Neural progenitor cell (in vitro differentiated cells): ENCODE measurements around the gene TNIP2. TPM values are rescaled to one million over a fixed set of nuclear protein-coding genes. Genes with fewer than 3 reads are reported as not detected.

Source experiments
- DNase-seq: peaks from one replicate; pipeline ENCODE4 v3.0.0-alpha.2; 2016; ENCODE audit warnings: low spot score
- H2AFZ ChIP-seq: fragments of 200-600 bp; sonication (generic); replicated peaks from 2 replicates; pipeline ENCODE4 v1.6.1; 2016; ENCODE audit warnings: antibody characterized with exemption
- H3F3A ChIP-seq: fragments of 200-600 bp; sonication (generic); 2 replicates; pipeline ENCODE4 v1.6.1; 2016; ENCODE audit warnings: antibody characterized with exemption, low read depth
- H3K27ac ChIP-seq: fragments of 200-600 bp; sonication (generic); 2 replicates; pipeline ENCODE4 v1.5.1; 2016; ENCODE audit warnings: mild to moderate bottlenecking
- H3K27me3 ChIP-seq: fragments of 200-600 bp; sonication (generic); 2 replicates; pipeline ENCODE4 v1.6.1; 2016; ENCODE audit warnings: mild to moderate bottlenecking, moderate library complexity
- H3K36me3 ChIP-seq: fragments of 200-600 bp; sonication (generic); 2 replicates; pipeline ENCODE4 v1.5.1; 2016
- H3K4me1 ChIP-seq: fragments of 200-600 bp; sonication (generic); 2 replicates; pipeline ENCODE4 v1.6.1; 2016; ENCODE audit warnings: mixed run types
- H3K4me2 ChIP-seq: fragments of 200-600 bp; sonication (generic); 2 replicates; pipeline ENCODE4 v1.6.1; 2016
- H3K4me3 ChIP-seq: fragments of 200-600 bp; sonication (generic); 2 replicates; pipeline ENCODE4 v1.5.1; 2016
- H3K79me2 ChIP-seq: fragments of 200-600 bp; sonication (generic); 2 replicates; pipeline ENCODE4 v1.6.1; 2016; ENCODE audit warnings: low read depth
- H3K9ac ChIP-seq: fragments of 200-600 bp; sonication (generic); 2 replicates; pipeline ENCODE4 v1.6.1; 2016
- H3K9me3 ChIP-seq: fragments of 200-600 bp; sonication (generic); 2 replicates; pipeline ENCODE4 v1.5.1; 2016; ENCODE audit warnings: low read depth
- H4K20me1 ChIP-seq: fragments of 200-600 bp; sonication (generic); 2 replicates; pipeline ENCODE4 v1.6.1; 2016; ENCODE audit warnings: low read depth
- H3K27ac Mint-ChIP-seq: 3 replicates; pipeline ENCODE4 v1.8.0; 2021; ENCODE audit warnings: mixed read lengths
- H3K27me3 Mint-ChIP-seq: 2 replicates; pipeline ENCODE4 v1.8.0; 2022; ENCODE audit warnings: low read depth, mild to moderate bottlenecking, inconsistent platforms, moderate library complexity, mixed read lengths; ENCODE audit not compliant: insufficient read depth
- H3K36me3 Mint-ChIP-seq: 3 replicates; pipeline ENCODE4 v1.8.0; 2021; ENCODE audit warnings: mixed read lengths
- H3K4me1 Mint-ChIP-seq: 3 replicates; pipeline ENCODE4 v1.8.0; 2021; ENCODE audit warnings: mixed read lengths
- H3K4me3 Mint-ChIP-seq: 3 replicates; pipeline ENCODE4 v1.8.0; 2021; ENCODE audit warnings: mild to moderate bottlenecking, moderate library complexity, mixed read lengths
- H3K9me3 Mint-ChIP-seq: 3 replicates; pipeline ENCODE4 v1.8.0; 2020; ENCODE audit warnings: mixed read lengths
- CTCF ChIP-seq: fragments of 200-600 bp; sonication (generic); IDR thresholded peaks from 2 replicates; pipeline ENCODE4 v1.5.1; 2017; ENCODE audit warnings: antibody characterized with exemption, mild to moderate bottlenecking
- EZH2 ChIP-seq: fragments of 200-600 bp; sonication (generic); IDR thresholded peaks from 2 replicates; pipeline ENCODE4 v1.6.1; 2017; ENCODE audit warnings: antibody characterized with exemption, mild to moderate bottlenecking, moderate library complexity
- EZH2phosphoT487 ChIP-seq: fragments of 200-600 bp; sonication (generic); IDR thresholded peaks from 2 replicates; pipeline ENCODE4 v1.6.1; 2017; ENCODE audit warnings: antibody characterized with exemption
- total RNA-seq: library from RNA; depleted of rRNA; stranded (reverse); fragments of >200 nt; gene quantifications from 2 replicates; pipeline ENCODE4 v1.2.3, GENCODE V29; 2015; ENCODE audit warnings: low replicate concordance

The TNIP2 gene
- total RNA-seq, 1 donor from 2014 or later: 24.5 TPM

DNA sequence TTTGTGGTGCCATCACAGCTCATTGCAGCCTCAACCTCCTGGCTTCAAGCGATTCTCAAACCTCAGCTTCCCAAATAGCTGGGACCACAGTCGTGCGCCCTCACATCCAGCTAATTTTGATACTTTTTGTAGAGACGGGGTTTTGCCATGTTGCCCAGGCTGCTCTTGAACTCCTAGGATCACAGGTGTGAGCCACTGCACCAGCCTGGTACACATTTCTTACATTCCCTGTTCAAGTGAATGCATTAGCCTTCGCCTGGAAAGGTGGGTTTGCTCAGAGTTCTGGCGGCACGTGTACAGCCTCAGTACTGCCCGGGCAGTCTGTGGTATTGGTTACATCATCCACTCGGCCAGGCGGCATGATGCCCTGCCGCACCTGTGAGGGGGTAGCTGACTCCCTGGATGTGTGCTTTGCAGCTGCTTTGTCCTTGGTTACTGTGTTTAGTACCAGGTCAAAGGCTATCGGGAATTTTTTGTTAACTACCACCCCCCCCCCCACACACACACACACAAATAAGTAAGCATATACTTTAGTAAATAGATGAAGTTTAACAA lies 57.1 kb downstream of the TNIP2 start:
- H3K4me2 ChIP-seq: no peak overlapping the region
- H3K4me3 ChIP-seq: no peak overlapping the region
- H2AFZ ChIP-seq: no peak overlapping the region
- no peaks in the 10 kb centered on the region for H3K27me3 ChIP-seq
- TF ChIP-seq EZH2phosphoT487 (no peak), CTCF (no peak)
- no peaks in the 10 kb centered on the region for H3K9me3 ChIP-seq
- Mint-ChIP-seq H3K36me3 (peaks cover 38% of the 10 kb centered on the region), H3K4me1 (no peaks in the 10 kb centered on the region), H3K4me3 (no peak overlapping the region), H3K27ac (no peak overlapping the region), H3K27me3 (no peaks in the 10 kb centered on the region), H3K9me3 (no peaks in the 10 kb centered on the region)
- H3F3A ChIP-seq: no peaks in the 10 kb centered on the region
- no peak overlapping the region for H3K9ac ChIP-seq
- DNase-seq: no peak
- no peaks in the 10 kb centered on the region for H3K79me2 ChIP-seq
- no peaks in the 10 kb centered on the region for H4K20me1 ChIP-seq
- no peak overlapping the region for H3K27ac ChIP-seq
- H3K4me1 ChIP-seq: no peaks in the 10 kb centered on the region
- peaks cover 9% of the 10 kb centered on the region for H3K36me3 ChIP-seq

GRCh38 chr4:2698504-2698903 lies 57.6 kb downstream of the TNIP2 start:
- Histone ChIP-seq H3K4me2 (no peak overlapping the region), H3K27me3 (no peaks in the 10 kb centered on the region), H3K4me1 (no peaks in the 10 kb centered on the region), H3K36me3 (peaks cover 9% of the 10 kb centered on the region), H3K9ac (no peak overlapping the region), H3K9me3 (no peaks in the 10 kb centered on the region), H4K20me1 (no peaks in the 10 kb centered on the region), H3K27ac (no peak overlapping the region), H3F3A (no peaks in the 10 kb centered on the region), H3K79me2 (no peaks in the 10 kb centered on the region), H2AFZ (no peak overlapping the region), H3K4me3 (no peak overlapping the region)
- Mint-ChIP-seq H3K27me3 (no peaks in the 10 kb centered on the region), H3K4me3 (no peak overlapping the region), H3K4me1 (no peaks in the 10 kb centered on the region), H3K36me3 (peaks cover 42% of the 10 kb centered on the region), H3K27ac (no peak overlapping the region), H3K9me3 (no peaks in the 10 kb centered on the region)
- TF ChIP-seq CTCF: no peak
- no peak for TF ChIP-seq EZH2phosphoT487
- no peak for TF ChIP-seq EZH2
- no peak for DNase-seq

DNA sequence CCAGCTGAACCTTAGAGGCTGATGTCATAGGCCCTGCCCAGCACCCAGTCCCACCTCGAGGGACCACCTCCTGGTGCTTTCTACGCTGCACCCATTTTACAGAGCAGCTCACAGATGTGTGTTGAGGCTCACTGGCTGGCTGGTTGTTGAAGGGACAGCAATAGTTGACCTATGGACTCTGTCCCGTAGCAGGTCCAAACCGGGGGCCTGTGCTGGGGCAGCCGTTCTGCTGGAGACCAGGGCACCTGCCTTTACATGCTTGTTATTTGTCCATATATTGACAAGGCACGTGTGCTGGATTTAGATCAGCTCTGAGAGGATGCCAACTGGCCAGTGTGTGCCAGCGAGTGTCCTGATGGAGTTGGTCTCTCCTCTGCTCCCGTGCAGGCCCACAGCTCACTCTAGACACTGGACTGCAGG lies 58.1 kb downstream of the TNIP2 start:
- H3K4me3 ChIP-seq: no peak overlapping the region
- H3K9me3 ChIP-seq: no peaks in the 10 kb centered on the region
- no peak for DNase-seq
- no peak overlapping the region for H3K4me2 ChIP-seq
- H3K4me1 Mint-ChIP-seq: no peaks in the 10 kb centered on the region
- H3K4me3 Mint-ChIP-seq: no peak overlapping the region
- no peaks in the 10 kb centered on the region for H3K4me1 ChIP-seq
- no peaks in the 10 kb centered on the region for H3F3A ChIP-seq
- H3K9me3 Mint-ChIP-seq: no peaks in the 10 kb centered on the region
- peaks cover 41% of the 10 kb centered on the region for H3K36me3 Mint-ChIP-seq
- no peaks in the 10 kb centered on the region for H4K20me1 ChIP-seq
- no peaks in the 10 kb centered on the region for H3K79me2 ChIP-seq
- no peaks in the 10 kb centered on the region for H3K27me3 Mint-ChIP-seq
- no peak overlapping the region for H3K27ac ChIP-seq
- H3K36me3 ChIP-seq: peaks cover 8% of the 10 kb centered on the region
- TF ChIP-seq CTCF (no peak), EZH2 (no peak), EZH2phosphoT487 (no peak)
- no peak overlapping the region for H3K9ac ChIP-seq
- H3K27me3 ChIP-seq: no peaks in the 10 kb centered on the region
- H2AFZ ChIP-seq: no peak overlapping the region
- no peak overlapping the region for H3K27ac Mint-ChIP-seq
